ENCODE results near the gene EGFL6.

DNA sequence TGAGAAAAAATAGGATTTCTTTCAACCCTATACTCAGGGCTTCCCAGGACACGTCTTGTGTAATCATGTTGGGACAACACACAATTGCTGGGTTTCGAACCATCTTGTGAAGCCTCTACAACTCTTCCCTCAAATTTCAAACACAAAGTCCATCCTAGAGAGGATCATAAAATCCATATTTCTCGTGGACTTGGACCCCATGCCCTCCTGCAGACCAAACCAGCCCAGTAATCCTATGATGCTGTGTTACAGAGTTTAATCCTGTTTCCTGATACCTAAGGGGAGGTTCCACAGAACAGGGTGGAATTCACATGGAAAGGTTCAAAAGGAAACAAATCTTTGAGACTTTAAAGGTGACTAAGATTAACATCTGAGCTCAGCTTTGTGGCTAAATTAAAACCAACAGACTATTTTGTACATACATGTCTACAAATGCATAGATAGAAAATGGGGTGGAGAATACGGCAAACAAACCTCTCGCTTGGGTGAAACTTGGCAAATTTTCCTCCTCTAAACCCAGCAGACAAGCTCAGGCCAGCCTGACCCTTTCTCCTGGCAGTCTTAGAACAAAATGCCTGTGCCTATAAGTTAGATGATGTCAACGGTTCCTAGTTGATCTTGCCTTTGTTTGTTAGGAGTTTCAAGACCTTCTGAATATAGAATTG, 38.1 kb downstream of the EGFL6 start:
- TF ChIP-seq POLR2AphosphoS5 (IDR thresholded peaks at IDR 0.05) (no peak), POLR2A (IDR thresholded peaks at IDR 0.05) (no peak)
- TF ChIP-seq, protein P1, sequence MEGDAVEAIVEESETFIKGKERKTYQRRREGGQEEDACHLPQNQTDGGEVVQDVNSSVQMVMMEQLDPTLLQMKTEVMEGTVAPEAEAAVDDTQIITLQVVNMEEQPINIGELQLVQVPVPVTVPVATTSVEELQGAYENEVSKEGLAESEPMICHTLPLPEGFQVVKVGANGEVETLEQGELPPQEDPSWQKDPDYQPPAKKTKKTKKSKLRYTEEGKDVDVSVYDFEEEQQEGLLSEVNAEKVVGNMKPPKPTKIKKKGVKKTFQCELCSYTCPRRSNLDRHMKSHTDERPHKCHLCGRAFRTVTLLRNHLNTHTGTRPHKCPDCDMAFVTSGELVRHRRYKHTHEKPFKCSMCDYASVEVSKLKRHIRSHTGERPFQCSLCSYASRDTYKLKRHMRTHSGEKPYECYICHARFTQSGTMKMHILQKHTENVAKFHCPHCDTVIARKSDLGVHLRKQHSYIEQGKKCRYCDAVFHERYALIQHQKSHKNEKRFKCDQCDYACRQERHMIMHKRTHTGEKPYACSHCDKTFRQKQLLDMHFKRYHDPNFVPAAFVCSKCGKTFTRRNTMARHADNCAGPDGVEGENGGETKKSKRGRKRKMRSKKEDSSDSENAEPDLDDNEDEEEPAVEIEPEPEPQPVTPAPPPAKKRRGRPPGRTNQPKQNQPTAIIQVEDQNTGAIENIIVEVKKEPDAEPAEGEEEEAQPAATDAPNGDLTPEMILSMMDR (IDR thresholded peaks at IDR 0.05) = no peak

All from gastroesophageal sphincter (tissue), 3 donors.